Stimulated activated CD8-positive, alpha-beta memory T cell treated with anti-CD3 and anti-CD28 coated beads, Interleukin-4, amount 100 ng/mL, for 24 hours (primary cell): Measurements from ENCODE around the gene IL16.
"Not testable (repeated sequence)": the region's sequence is repeated elsewhere in the genome, so short reads cannot be mapped to it uniquely, and the experiment has no call there.

Experiments used
- DNase-seq: peaks from one replicate; pipeline ENCODE4 v3.0.0-alpha.2; 2020; ENCODE audit warnings: low read depth

Gene IL16

GRCh38 chr15:81196576-81197254, at the start of gene IL16:
Gene IL16 (plus strand): TSS chr15:81196879. CDS start chr15:81225400, 28,521 bp downstream.
- no peak for DNase-seq

- DNase-seq: no peak
These were observed 45.3 kb upstream of the IL16 start for GRCh38 chr15:81151389-81151788.

- no peak for DNase-seq
These were observed 44.3 kb upstream of the IL16 start for GRCh38 chr15:81152339-81152738.

GRCh38 chr15:81152799-81153198, 43.9 kb upstream of the IL16 start:
- no peak for DNase-seq

GRCh38 chr15:81155375-81156218, 41.1 kb upstream of the IL16 start:
- no peak for DNase-seq

GRCh38 chr15:81156324-81156723, 40.4 kb upstream of the IL16 start:
- no peak for DNase-seq

- DNase-seq: no peak
These were observed 39.3 kb upstream of the IL16 start for GRCh38 chr15:81157195-81157938.

GRCh38 chr15:81157939-81158223, 38.8 kb upstream of the IL16 start:
- DNase-seq: no peak

GRCh38 chr15:81158561-81158960, 38.1 kb upstream of the IL16 start:
- DNase-seq: not testable (repeated sequence)

- no peak for DNase-seq
These were observed 36.1 kb upstream of the IL16 start for GRCh38 chr15:81160312-81161159.

GRCh38 chr15:81161160-81161673, 35.5 kb upstream of the IL16 start:
- DNase-seq: no peak

GRCh38 chr15:81161851-81162250, 34.8 kb upstream of the IL16 start:
- no peak for DNase-seq

GRCh38 chr15:81163961-81164800, 32.5 kb upstream of the IL16 start:
- DNase-seq: no peak

GRCh38 chr15:81165535-81165934, 31.1 kb upstream of the IL16 start:
- no peak for DNase-seq

- DNase-seq: no peak
These were observed 29.9 kb upstream of the IL16 start for GRCh38 chr15:81166636-81167305.

GRCh38 chr15:81168131-81168526, 28.6 kb upstream of the IL16 start:
- DNase-seq: no peak

GRCh38 chr15:81168644-81169043, 28.0 kb upstream of the IL16 start:
- DNase-seq: no peak

- DNase-seq: no peak
These were observed 26.2 kb upstream of the IL16 start for GRCh38 chr15:81170511-81170910.

- no peak for DNase-seq
These were observed 25.4 kb upstream of the IL16 start for GRCh38 chr15:81171286-81171685.

- no peak for DNase-seq
These were observed 22.4 kb upstream of the IL16 start for GRCh38 chr15:81174125-81174791.
